BJ (cell line): ENCODE data around the gene PKP3. TPM values are rescaled to one million over a fixed set of nuclear protein-coding genes. Genes with fewer than 3 reads are reported as not detected.

Experiments
- CTCF ChIA-PET: fragments of 350-600 bp; formaldehyde crosslinking; extraction: SDS; loops from one replicate; lab custom pipeline; 2021; ENCODE audit warnings: antibody characterized with exemption, inconsistent platforms; lab: Yijun Ruan, JAX
- POLR2A ChIA-PET: fragments of 300-600 bp; sonication (Branson Sonifier 250); formaldehyde crosslinking; extraction: SDS; loops from one replicate; lab custom pipeline; 2021; ENCODE audit warnings: antibody characterized with exemption; lab: Charles Lee
- DNase-seq: peaks from one replicate; pipeline ENCODE4 v3.0.0-alpha.2; 2011; ENCODE audit warnings: low read depth
- H3K27me3 ChIP-seq: 2 replicates; pipeline ENCODE4 v1.6.0; 2011; ENCODE audit warnings: low read length; ENCODE audit not compliant: control insufficient read depth, insufficient read depth
- H3K36me3 ChIP-seq: 2 replicates; pipeline ENCODE4 v1.5.1; 2011; ENCODE audit warnings: low read length; ENCODE audit not compliant: control insufficient read depth, insufficient read depth
- H3K4me3 ChIP-seq: 2 replicates; pipeline ENCODE4 v1.5.1; 2011; ENCODE audit warnings: low read depth, mild to moderate bottlenecking, control low read depth, low read length
- CTCF ChIP-seq: IDR thresholded peaks from 2 replicates; pipeline ENCODE4 v1.5.1; 2011; ENCODE audit warnings: low read depth, mild to moderate bottlenecking, control low read depth, inconsistent platforms, low read length, moderate library complexity; ENCODE audit not compliant: insufficient read depth
- polyA plus RNA-seq: library from polyadenylated mRNA; depleted of rRNA; stranded (reverse); fragments of >200 nt; gene quantifications from 2 replicates; pipeline ENCODE4 v1.2.3, GENCODE V29; 2011

Gene PKP3
- polyA plus RNA-seq, 1 experiment, result 0.86 TPM

DNA sequence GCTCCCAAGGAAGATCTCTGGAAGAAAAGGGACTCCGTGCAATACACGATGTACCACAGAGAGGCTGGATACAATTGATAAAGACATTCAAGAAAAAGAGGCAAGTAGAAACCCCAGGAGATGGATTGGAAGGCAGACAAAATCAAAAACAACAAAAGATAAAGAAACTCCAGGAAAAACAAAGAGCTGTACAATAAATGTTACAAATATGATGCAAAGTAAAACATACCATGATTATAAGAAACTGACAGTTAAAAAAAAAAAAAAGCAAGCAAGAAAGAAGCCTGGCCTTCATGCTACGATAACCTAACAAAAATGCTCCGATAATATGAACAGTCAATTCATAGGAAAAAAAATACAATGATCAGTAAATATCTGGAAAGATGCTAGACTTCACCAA is 31.3 kb downstream of the PKP3 start:
- Histone ChIP-seq H3K4me3 (no peak overlapping the region), H3K27me3 (peaks cover 6% of the 10 kb centered on the region), H3K36me3 (no peaks in the 10 kb centered on the region)
- no peak for TF ChIP-seq CTCF
- ChIA-PET CTCF (interaction anchor here (0.9 to 2.3 kb wide), 2 partner anchors 23 to 62 kb away, joined by 3 to 8 read pairs; no protein-coding TSS in a partner anchor), POLR2A (no interaction called here)
- no peak for DNase-seq

DNA sequence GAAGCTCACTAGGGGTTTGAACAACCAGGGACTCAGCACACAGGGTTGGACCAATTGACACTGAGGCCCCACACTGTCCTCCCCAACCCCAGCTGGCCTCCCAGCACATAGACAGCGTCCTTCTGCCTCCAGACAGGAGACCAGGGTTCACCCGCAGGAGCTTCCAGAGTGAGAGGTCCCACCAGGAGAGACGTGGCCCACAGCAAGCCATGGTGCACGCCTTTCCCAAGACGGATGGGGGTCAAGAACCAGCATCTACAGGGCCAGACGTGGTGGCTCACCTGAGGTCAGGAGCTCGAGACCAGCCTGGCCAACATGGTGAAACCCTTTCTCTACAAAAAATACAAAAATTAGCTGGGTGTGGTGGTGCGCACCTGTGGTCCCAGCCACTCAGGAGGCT is 32.8 kb downstream of the PKP3 start:
- no peak overlapping the region for H3K4me3 ChIP-seq
- ChIA-PET POLR2A (no interaction called here), CTCF (interaction anchor here (2.3 kb wide), 1 partner anchor 21 kb away, joined by 8 read pairs; no protein-coding TSS in a partner anchor)
- peaks cover 6% of the 10 kb centered on the region for H3K27me3 ChIP-seq
- no peaks in the 10 kb centered on the region for H3K36me3 ChIP-seq
- TF ChIP-seq CTCF, result no peak
- no peak for DNase-seq

GRCh38 chr11:428295-428694 is 34.3 kb downstream of the PKP3 start:
- no peak for DNase-seq
- no peak overlapping the region for H3K4me3 ChIP-seq
- H3K27me3 ChIP-seq, result peaks cover 5% of the 10 kb centered on the region
- no peak for TF ChIP-seq CTCF
- H3K36me3 ChIP-seq, result no peaks in the 10 kb centered on the region
- CTCF ChIA-PET, result no interaction called here
- POLR2A ChIA-PET, result no interaction called here

DNA sequence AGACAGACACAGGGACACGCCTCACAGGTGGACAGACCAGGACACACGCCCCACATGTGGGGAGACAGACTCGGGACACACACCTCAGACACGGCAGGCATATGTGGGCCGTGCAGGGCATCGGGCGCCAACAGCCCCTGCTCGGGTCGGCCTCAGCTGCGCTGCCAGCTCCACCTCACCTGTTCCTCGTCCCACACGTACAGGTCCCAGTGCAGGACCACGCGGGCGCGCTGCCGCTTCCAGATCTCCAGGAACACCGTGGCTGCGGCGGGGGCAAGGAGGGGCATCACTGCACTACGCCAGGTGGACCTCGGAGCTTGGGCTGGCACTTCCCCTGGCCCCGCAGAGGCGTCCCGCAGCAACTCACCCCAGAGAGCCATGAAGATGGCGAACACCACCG is 35.4 kb downstream of the PKP3 start:
- H3K4me3 ChIP-seq, result no peak overlapping the region
- POLR2A ChIA-PET, result no interaction called here
- H3K36me3 ChIP-seq, result no peaks in the 10 kb centered on the region
- CTCF ChIA-PET, result no interaction called here
- H3K27me3 ChIP-seq, result 0 out of 2 replicates have a peak, but pooled peaks cover 4% of the 10 kb centered on the region
- no peak for TF ChIP-seq CTCF
- no peak for DNase-seq

DNA sequence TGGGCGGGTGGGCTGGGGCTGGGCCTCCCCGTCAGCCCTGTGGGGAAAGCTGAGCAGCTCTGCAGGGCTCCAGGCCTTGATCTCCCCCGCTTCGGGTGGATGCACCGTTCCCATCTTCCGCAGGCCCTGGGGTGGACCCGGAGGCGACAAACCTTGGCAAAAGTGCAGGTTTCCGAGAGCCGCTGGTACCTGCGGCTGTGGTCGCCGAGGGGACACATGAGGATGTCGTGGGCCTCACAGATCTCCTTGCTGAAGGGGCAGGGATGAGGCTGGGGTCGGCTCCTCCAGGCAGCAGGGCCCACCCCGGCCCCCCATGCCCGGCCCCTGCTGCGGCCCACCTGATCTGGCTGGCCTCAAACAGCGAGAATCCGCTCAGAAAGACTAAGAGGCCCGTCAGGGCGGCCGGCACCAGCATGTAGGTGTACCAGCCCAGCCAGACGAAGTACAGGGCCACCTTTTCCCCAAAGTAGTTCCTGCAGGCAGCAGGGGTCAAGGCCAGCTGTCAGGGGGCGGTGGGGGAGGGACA is 36.0 kb downstream of the PKP3 start:
- Histone ChIP-seq H3K36me3 (no peaks in the 10 kb centered on the region), H3K27me3 (0 out of 2 replicates have a peak, but pooled peaks cover 4% of the 10 kb centered on the region), H3K4me3 (no peak overlapping the region)
- TF ChIP-seq CTCF, result no peak
- ChIA-PET CTCF (no interaction called here), POLR2A (no interaction called here)
- DNase-seq, result no peak
